Sigmoid colon (tissue), 4 donors: ENCODE results near the gene EIF4E.

Experiments used
- EP300 ChIP-seq, 4 donors: sonication (generic); formaldehyde crosslinking; IDR thresholded peaks; one replicate each; pipeline ENCODE4 v1.6.1; 2017; ENCODE audit warnings: antibody characterized with exemption in 4 of 4
- POLR2A ChIP-seq, 2 donors: fragments of 450-650 bp; IDR thresholded peaks; one replicate each; pipeline ENCODE4 v1.6.1; 2016; ENCODE audit warnings: antibody characterized with exemption in 2 of 2, mild to moderate bottlenecking in 2 of 2, moderate library complexity in 2 of 2
- POLR2AphosphoS5 ChIP-seq, 4 donors: sonication (generic); formaldehyde crosslinking; IDR thresholded peaks; one replicate each; pipeline ENCODE4 v1.6.1; 2017; ENCODE audit warnings: antibody characterized with exemption in 4 of 4
- TF ChIP-seq, protein P1 (sequence below), 4 experiments: fragments of 450-650 bp in 3 of 4; fragments of 200-600 bp in 1 of 4; IDR thresholded peaks; one replicate each; pipeline ENCODE4 v1.5.1; 2016 to 2019; ENCODE audit warnings: antibody characterized with exemption in 4 of 4, mild to moderate bottlenecking in 3 of 4, moderate library complexity in 2 of 4

DNA sequence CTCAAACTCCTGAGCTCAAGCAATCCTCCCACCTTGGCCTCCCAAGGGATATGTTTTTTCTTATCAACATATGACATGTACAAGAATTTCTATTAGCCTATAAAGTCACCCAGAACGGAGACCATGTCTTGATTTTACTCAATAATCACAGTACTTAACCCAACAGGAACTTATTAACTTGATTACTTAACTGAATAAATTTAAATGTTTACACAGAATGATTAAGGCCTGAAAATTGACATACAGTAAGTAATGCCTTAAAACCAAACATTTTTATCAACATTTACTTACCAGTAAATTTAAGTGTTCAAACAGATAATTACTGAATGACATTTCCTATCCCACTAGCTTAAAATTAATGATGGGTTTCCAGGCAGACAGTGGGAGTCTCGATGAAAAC lies 25.4 kb downstream of the EIF4E start:
- TF ChIP-seq POLR2A (IDR thresholded peaks at IDR 0.05) (no peak), EP300 (IDR thresholded peaks at IDR 0.05) (no peak), POLR2AphosphoS5 (IDR thresholded peaks at IDR 0.05) (no peak)
- TF ChIP-seq, protein P1, sequence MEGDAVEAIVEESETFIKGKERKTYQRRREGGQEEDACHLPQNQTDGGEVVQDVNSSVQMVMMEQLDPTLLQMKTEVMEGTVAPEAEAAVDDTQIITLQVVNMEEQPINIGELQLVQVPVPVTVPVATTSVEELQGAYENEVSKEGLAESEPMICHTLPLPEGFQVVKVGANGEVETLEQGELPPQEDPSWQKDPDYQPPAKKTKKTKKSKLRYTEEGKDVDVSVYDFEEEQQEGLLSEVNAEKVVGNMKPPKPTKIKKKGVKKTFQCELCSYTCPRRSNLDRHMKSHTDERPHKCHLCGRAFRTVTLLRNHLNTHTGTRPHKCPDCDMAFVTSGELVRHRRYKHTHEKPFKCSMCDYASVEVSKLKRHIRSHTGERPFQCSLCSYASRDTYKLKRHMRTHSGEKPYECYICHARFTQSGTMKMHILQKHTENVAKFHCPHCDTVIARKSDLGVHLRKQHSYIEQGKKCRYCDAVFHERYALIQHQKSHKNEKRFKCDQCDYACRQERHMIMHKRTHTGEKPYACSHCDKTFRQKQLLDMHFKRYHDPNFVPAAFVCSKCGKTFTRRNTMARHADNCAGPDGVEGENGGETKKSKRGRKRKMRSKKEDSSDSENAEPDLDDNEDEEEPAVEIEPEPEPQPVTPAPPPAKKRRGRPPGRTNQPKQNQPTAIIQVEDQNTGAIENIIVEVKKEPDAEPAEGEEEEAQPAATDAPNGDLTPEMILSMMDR (IDR thresholded peaks at IDR 0.05): no peak
